Neural progenitor cell (in vitro differentiated cells): ENCODE results near the gene ZNF784. TPM values are rescaled to one million over a fixed set of nuclear protein-coding genes. Genes with fewer than 3 reads are reported as not detected.

Experiments
- DNase-seq: peaks from one replicate; pipeline ENCODE4 v3.0.0-alpha.2; 2016; ENCODE audit warnings: low spot score
- H2AFZ ChIP-seq: fragments of 200-600 bp; sonication (generic); replicated peaks from 2 replicates; pipeline ENCODE4 v1.6.1; 2016; ENCODE audit warnings: antibody characterized with exemption
- H3F3A ChIP-seq: fragments of 200-600 bp; sonication (generic); 2 replicates; pipeline ENCODE4 v1.6.1; 2016; ENCODE audit warnings: antibody characterized with exemption, low read depth
- H3K27ac ChIP-seq: fragments of 200-600 bp; sonication (generic); 2 replicates; pipeline ENCODE4 v1.5.1; 2016; ENCODE audit warnings: mild to moderate bottlenecking
- H3K27me3 ChIP-seq: fragments of 200-600 bp; sonication (generic); 2 replicates; pipeline ENCODE4 v1.6.1; 2016; ENCODE audit warnings: mild to moderate bottlenecking, moderate library complexity
- H3K36me3 ChIP-seq: fragments of 200-600 bp; sonication (generic); 2 replicates; pipeline ENCODE4 v1.5.1; 2016
- H3K4me1 ChIP-seq: fragments of 200-600 bp; sonication (generic); 2 replicates; pipeline ENCODE4 v1.6.1; 2016; ENCODE audit warnings: mixed run types
- H3K4me2 ChIP-seq: fragments of 200-600 bp; sonication (generic); 2 replicates; pipeline ENCODE4 v1.6.1; 2016
- H3K4me3 ChIP-seq: fragments of 200-600 bp; sonication (generic); 2 replicates; pipeline ENCODE4 v1.5.1; 2016
- H3K79me2 ChIP-seq: fragments of 200-600 bp; sonication (generic); 2 replicates; pipeline ENCODE4 v1.6.1; 2016; ENCODE audit warnings: low read depth
- H3K9ac ChIP-seq: fragments of 200-600 bp; sonication (generic); 2 replicates; pipeline ENCODE4 v1.6.1; 2016
- H3K9me3 ChIP-seq: fragments of 200-600 bp; sonication (generic); 2 replicates; pipeline ENCODE4 v1.5.1; 2016; ENCODE audit warnings: low read depth
- H4K20me1 ChIP-seq: fragments of 200-600 bp; sonication (generic); 2 replicates; pipeline ENCODE4 v1.6.1; 2016; ENCODE audit warnings: low read depth
- H3K27ac Mint-ChIP-seq: 3 replicates; pipeline ENCODE4 v1.8.0; 2021; ENCODE audit warnings: mixed read lengths
- H3K27me3 Mint-ChIP-seq: 2 replicates; pipeline ENCODE4 v1.8.0; 2022; ENCODE audit warnings: low read depth, mild to moderate bottlenecking, inconsistent platforms, moderate library complexity, mixed read lengths; ENCODE audit not compliant: insufficient read depth
- H3K36me3 Mint-ChIP-seq: 3 replicates; pipeline ENCODE4 v1.8.0; 2021; ENCODE audit warnings: mixed read lengths
- H3K4me1 Mint-ChIP-seq: 3 replicates; pipeline ENCODE4 v1.8.0; 2021; ENCODE audit warnings: mixed read lengths
- H3K4me3 Mint-ChIP-seq: 3 replicates; pipeline ENCODE4 v1.8.0; 2021; ENCODE audit warnings: mild to moderate bottlenecking, moderate library complexity, mixed read lengths
- H3K9me3 Mint-ChIP-seq: 3 replicates; pipeline ENCODE4 v1.8.0; 2020; ENCODE audit warnings: mixed read lengths
- CTCF ChIP-seq: fragments of 200-600 bp; sonication (generic); IDR thresholded peaks from 2 replicates; pipeline ENCODE4 v1.5.1; 2017; ENCODE audit warnings: antibody characterized with exemption, mild to moderate bottlenecking
- EZH2 ChIP-seq: fragments of 200-600 bp; sonication (generic); IDR thresholded peaks from 2 replicates; pipeline ENCODE4 v1.6.1; 2017; ENCODE audit warnings: antibody characterized with exemption, mild to moderate bottlenecking, moderate library complexity
- EZH2phosphoT487 ChIP-seq: fragments of 200-600 bp; sonication (generic); IDR thresholded peaks from 2 replicates; pipeline ENCODE4 v1.6.1; 2017; ENCODE audit warnings: antibody characterized with exemption
- total RNA-seq: library from RNA; depleted of rRNA; stranded (reverse); fragments of >200 nt; gene quantifications from 2 replicates; pipeline ENCODE4 v1.2.3, GENCODE V29; 2015; ENCODE audit warnings: low replicate concordance

ZNF784 gene
- total RNA-seq, 1 donor from 2014 or later: 3.9 TPM

- no peak for DNase-seq
- no peaks in the 10 kb centered on the region for H4K20me1 ChIP-seq
- no peaks in the 10 kb centered on the region for H3K9me3 ChIP-seq
- H3K4me3 ChIP-seq: peak overlapping the region; percentile 73
- peaks cover 67% of the 10 kb centered on the region for H3F3A ChIP-seq
- H3K79me2 ChIP-seq: peaks cover 16% of the 10 kb centered on the region
- no peak overlapping the region for H2AFZ ChIP-seq
- H3K36me3 Mint-ChIP-seq: peaks cover 23% of the 10 kb centered on the region
- H3K9me3 Mint-ChIP-seq: peaks cover 12% of the 10 kb centered on the region
- peak overlapping the region; percentile 89 for H3K27ac Mint-ChIP-seq
- H3K4me1 Mint-ChIP-seq: peaks cover 38% of the 10 kb centered on the region
- peaks cover 3% of the 10 kb centered on the region for H3K36me3 ChIP-seq
- peak overlapping the region; percentile 98 for H3K27ac ChIP-seq
- H3K4me2 ChIP-seq: peak overlapping the region; percentile 89
- H3K27me3 ChIP-seq: no peaks in the 10 kb centered on the region
- peak overlapping the region; percentile 86 for H3K4me3 Mint-ChIP-seq
- peaks cover 7% of the 10 kb centered on the region for H3K27me3 Mint-ChIP-seq
- no peak overlapping the region for H3K9ac ChIP-seq
- H3K4me1 ChIP-seq: peaks cover 6% of the 10 kb centered on the region
- no peak for TF ChIP-seq EZH2phosphoT487
- no peak for TF ChIP-seq EZH2
- no peak for TF ChIP-seq CTCF
Measured at GRCh38 chr19:55601084-55601483, 23.3 kb downstream of the ZNF784 start.

GRCh38 chr19:55600662-55601028, 23.7 kb downstream of the ZNF784 start:
- Mint-ChIP-seq H3K27ac (peak overlapping the region; percentile 89), H3K9me3 (peaks cover 13% of the 10 kb centered on the region), H3K27me3 (peaks cover 7% of the 10 kb centered on the region), H3K36me3 (peaks cover 27% of the 10 kb centered on the region), H3K4me1 (peaks cover 35% of the 10 kb centered on the region), H3K4me3 (peak overlapping the region; percentile 86)
- Histone ChIP-seq H3K36me3 (peaks cover 6% of the 10 kb centered on the region), H3K9me3 (no peaks in the 10 kb centered on the region), H3F3A (peaks cover 67% of the 10 kb centered on the region), H4K20me1 (no peaks in the 10 kb centered on the region), H3K4me3 (peak overlapping the region; percentile 73), H2AFZ (no peak overlapping the region), H3K79me2 (peaks cover 16% of the 10 kb centered on the region), H3K4me1 (peaks cover 6% of the 10 kb centered on the region), H3K27ac (peak overlapping the region; percentile 98), H3K9ac (no peak overlapping the region), H3K27me3 (no peaks in the 10 kb centered on the region), H3K4me2 (peak overlapping the region; percentile 89)
- DNase-seq: no peak
- TF ChIP-seq EZH2 (no peak), EZH2phosphoT487 (no peak), CTCF (no peak)

- Mint-ChIP-seq H3K27ac (peak within 1 kb of the TSS; percentile 100), H3K36me3 (peaks cover 33% of the 10 kb centered on the region), H3K9me3 (peaks cover 14% of the 10 kb centered on the region), H3K27me3 (peaks cover 7% of the 10 kb centered on the region), H3K4me3 (peak within 1 kb of the TSS; percentile 98), H3K4me1 (peaks cover 35% of the 10 kb centered on the region)
- Histone ChIP-seq H3K9me3 (no peaks in the 10 kb centered on the region), H3K4me2 (peak within 1 kb of the TSS; percentile 89), H3K79me2 (peaks cover 16% of the 10 kb centered on the region), H3K9ac (peak within 1 kb of the TSS; percentile 92), H3K27ac (peak within 1 kb of the TSS; percentile 98), H4K20me1 (no peaks in the 10 kb centered on the region), H3K4me1 (peaks cover 6% of the 10 kb centered on the region), H3K4me3 (peak within 1 kb of the TSS; percentile 73), H2AFZ (peak within 1 kb of the TSS; percentile 85), H3K36me3 (peaks cover 12% of the 10 kb centered on the region), H3K27me3 (no peaks in the 10 kb centered on the region), H3F3A (peaks cover 64% of the 10 kb centered on the region)
- no peak for TF ChIP-seq CTCF
- no peak for TF ChIP-seq EZH2phosphoT487
- no peak for TF ChIP-seq EZH2
- DNase-seq: peak; percentile 96
Measured at GRCh38 chr19:55599842-55600661, 24.3 kb downstream of the ZNF784 start, which contains the start of gene ZNF524. Gene ZNF524, plus strand, starts transcription at chr19:55600288. Its CDS starts 1,825 bp downstream, at chr19:55602113.
